Esophagus squamous epithelium (tissue), 5 donors: ENCODE results near the gene C5orf15. TPM values are rescaled to one million over a fixed set of nuclear protein-coding genes. Genes with fewer than 3 reads are reported as not detected.

Source experiments
- DNase-seq: peaks from one replicate; lab custom pipeline; 2025; lab: John Stamatoyannopoulos, UW
- H3K27ac ChIP-seq, 4 donors: fragments of 200-600 bp; sonication (generic); one replicate each; pipeline ENCODE4 v1.5.1; 2016 to 2019; ENCODE audit warnings: mild to moderate bottlenecking in 1 of 4
- H3K27me3 ChIP-seq, 4 donors: fragments of 200-600 bp; sonication (generic); 1 replicate in 3 of 4; 2 replicates in 1 of 4; pipeline versions ENCODE4 v1.5.1 to v1.6.0; 2017 to 2021; ENCODE audit warnings: antibody characterized with exemption in 1 of 4
- H3K36me3 ChIP-seq, 3 donors: fragments of 200-600 bp; sonication (generic); one replicate each; pipeline ENCODE4 v1.5.1; 2016 to 2019
- H3K4me1 ChIP-seq, 3 donors: fragments of 200-600 bp; sonication (generic); one replicate each; pipeline ENCODE4 v1.5.1; 2017 to 2019
- H3K4me3 ChIP-seq, 4 donors: fragments of 200-600 bp; sonication (generic); 1 replicate in 3 of 4; 2 replicates in 1 of 4; pipeline ENCODE4 v1.5.1; 2016 to 2019; ENCODE audit warnings: mild to moderate bottlenecking in 2 of 4, moderate library complexity in 1 of 4
- H3K9me3 ChIP-seq, 3 donors: fragments of 200-600 bp; sonication (generic); one replicate each; pipeline ENCODE4 v1.5.1; 2016 to 2019
- POLR2A ChIP-seq, 4 donors: fragments of 450-650 bp; IDR thresholded peaks; one replicate each; pipeline ENCODE4 v1.6.1; 2017; ENCODE audit warnings: antibody characterized with exemption in 4 of 4, mild to moderate bottlenecking in 4 of 4, moderate library complexity in 3 of 4
- WGBS, 2 donors: methylation state at CpG; one replicate each; pipeline ENCODE4 v1.1.5; 2018; 5-methylcytosine and 5-hydroxymethylcytosine counted together
- intact Hi-C: fragments of 100-400 bp; cut with DNase I; formaldehyde crosslinking; loops from one replicate; pipeline ENCODE4 v1.15.0; 2022
- total RNA-seq, 4 donors: library from RNA; depleted of rRNA; stranded (reverse); fragments of >200 nt; gene quantifications; one replicate each; pipeline ENCODE4 v1.1.0, GENCODE V29; 2016
- TF ChIP-seq, protein P1 (sequence below), 6 experiments: fragments of 450-650 bp in 4 of 6; fragments of 200-600 bp in 2 of 6; sonication (generic) in 2 of 6; IDR thresholded peaks; one replicate each; pipeline ENCODE4 v1.5.1; 2016 to 2019; ENCODE audit warnings: antibody characterized with exemption in 6 of 6, mild to moderate bottlenecking in 4 of 6, moderate library complexity in 4 of 6
- donor health status: DM: yes; HTN: yes; CAD: no.

C5orf15 gene
- total RNA-seq, 4 donors from 2014 or later: 16.5 to 38.0 (median 22.0) TPM

DNA sequence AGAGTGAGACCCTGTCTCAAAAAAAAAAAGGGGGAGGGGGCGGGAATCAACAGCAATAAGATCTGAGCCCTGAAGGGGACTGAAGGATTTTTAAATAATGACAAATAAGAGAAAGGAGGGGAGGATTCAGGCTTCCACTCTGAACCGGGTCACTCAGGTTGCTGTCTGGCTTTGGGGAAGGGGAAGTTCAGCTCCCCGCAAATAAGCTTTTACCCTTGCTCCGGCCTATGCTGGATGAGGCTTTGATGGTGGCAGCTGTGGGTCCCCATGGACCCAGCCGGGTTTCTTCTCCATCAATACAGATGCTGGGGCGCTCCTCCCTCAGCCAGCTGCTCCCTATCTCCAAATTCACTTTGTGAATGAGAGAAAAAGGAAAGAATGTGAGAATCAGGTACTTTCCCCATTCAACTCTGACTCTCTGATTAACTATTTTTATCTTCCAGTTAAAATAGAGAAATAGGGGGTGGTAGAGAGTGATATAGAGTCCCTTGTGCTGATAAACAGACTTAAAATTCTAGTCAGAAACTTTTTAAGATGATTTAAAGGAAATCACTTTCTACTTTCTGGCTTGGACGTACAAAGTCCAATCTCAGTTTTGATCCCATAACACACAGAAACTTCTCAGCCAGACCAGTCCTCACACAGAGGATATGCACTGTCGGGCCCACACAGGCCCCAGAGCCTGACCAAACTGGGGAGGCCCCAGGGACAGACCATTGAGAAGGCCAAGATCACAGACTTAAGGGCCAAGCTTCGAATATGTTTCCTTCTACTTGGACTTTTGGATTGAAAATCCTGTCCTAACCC lies 39.6 kb downstream of the C5orf15 start:
- H3K4me3 ChIP-seq: no peak overlapping the region
- 67 to 76% methylated on average over 8 to 9 of the region's 9 CpGs for WGBS, 2 donors
- intact Hi-C loops: no loop called here
- no peaks in the 10 kb centered on the region for H3K36me3 ChIP-seq
- H3K9me3 ChIP-seq: no peaks in the 10 kb centered on the region
- TF ChIP-seq, protein P1, sequence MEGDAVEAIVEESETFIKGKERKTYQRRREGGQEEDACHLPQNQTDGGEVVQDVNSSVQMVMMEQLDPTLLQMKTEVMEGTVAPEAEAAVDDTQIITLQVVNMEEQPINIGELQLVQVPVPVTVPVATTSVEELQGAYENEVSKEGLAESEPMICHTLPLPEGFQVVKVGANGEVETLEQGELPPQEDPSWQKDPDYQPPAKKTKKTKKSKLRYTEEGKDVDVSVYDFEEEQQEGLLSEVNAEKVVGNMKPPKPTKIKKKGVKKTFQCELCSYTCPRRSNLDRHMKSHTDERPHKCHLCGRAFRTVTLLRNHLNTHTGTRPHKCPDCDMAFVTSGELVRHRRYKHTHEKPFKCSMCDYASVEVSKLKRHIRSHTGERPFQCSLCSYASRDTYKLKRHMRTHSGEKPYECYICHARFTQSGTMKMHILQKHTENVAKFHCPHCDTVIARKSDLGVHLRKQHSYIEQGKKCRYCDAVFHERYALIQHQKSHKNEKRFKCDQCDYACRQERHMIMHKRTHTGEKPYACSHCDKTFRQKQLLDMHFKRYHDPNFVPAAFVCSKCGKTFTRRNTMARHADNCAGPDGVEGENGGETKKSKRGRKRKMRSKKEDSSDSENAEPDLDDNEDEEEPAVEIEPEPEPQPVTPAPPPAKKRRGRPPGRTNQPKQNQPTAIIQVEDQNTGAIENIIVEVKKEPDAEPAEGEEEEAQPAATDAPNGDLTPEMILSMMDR (IDR thresholded peaks at IDR 0.05): no peak
- TF ChIP-seq POLR2A (IDR thresholded peaks at IDR 0.05): no peak
- no peaks in the 10 kb centered on the region for H3K27me3 ChIP-seq
- peaks cover 0 to 3% (median 0%) of the 10 kb centered on the region in 3 donors for H3K4me1 ChIP-seq
- no peak for DNase-seq
- no peak overlapping the region for H3K27ac ChIP-seq

- H3K4me3 ChIP-seq: no peak overlapping the region
- DNase-seq: no peak
- H3K27me3 ChIP-seq: peaks cover 0 to 4% (median 0%) of the 10 kb centered on the region in 4 donors
- TF ChIP-seq, protein P1 (IDR thresholded peaks at IDR 0.05): no peak
- TF ChIP-seq POLR2A (IDR thresholded peaks at IDR 0.05): no peak
- H3K36me3 ChIP-seq: no peaks in the 10 kb centered on the region
- intact Hi-C loops: no loop called here
- H3K9me3 ChIP-seq: no peaks in the 10 kb centered on the region
- WGBS, 2 donors: 77 to 91% methylated on average over 12 of the region's 13 CpGs
- no peaks in the 10 kb centered on the region for H3K4me1 ChIP-seq
- no peak overlapping the region for H3K27ac ChIP-seq
These were observed 40.9 kb downstream of the C5orf15 start for GRCh38 chr5:133927300-133928180.

- WGBS, 2 donors: 65 to 80% methylated on average over 2 to 10 of the region's 17 CpGs
- TF ChIP-seq POLR2A (IDR thresholded peaks at IDR 0.05): no peak
- intact Hi-C loops: no loop called here
- Histone ChIP-seq H3K27ac (no peak overlapping the region), H3K9me3 (no peaks in the 10 kb centered on the region), H3K27me3 (peaks cover 0 to 6% (median 0%) of the 10 kb centered on the region in 4 donors), H3K4me3 (no peak overlapping the region), H3K4me1 (no peaks in the 10 kb centered on the region), H3K36me3 (no peaks in the 10 kb centered on the region)
- no peak for DNase-seq
These were observed 41.7 kb downstream of the C5orf15 start for GRCh38 chr5:133926489-133927299.

- Histone ChIP-seq H3K4me3 (no peak overlapping the region), H3K4me1 (no peaks in the 10 kb centered on the region), H3K27me3 (peaks cover 0 to 6% (median 0%) of the 10 kb centered on the region in 4 donors), H3K36me3 (no peaks in the 10 kb centered on the region), H3K9me3 (no peaks in the 10 kb centered on the region), H3K27ac (no peak overlapping the region)
- no peak for TF ChIP-seq POLR2A (IDR thresholded peaks at IDR 0.05)
- TF ChIP-seq, protein P1 (IDR thresholded peaks at IDR 0.05): no peak
- 92 to 100% methylated on average over 2 to 8 of the region's 12 CpGs for WGBS, 2 donors
- no peak for DNase-seq
- intact Hi-C loops: no loop called here
These were observed 42.4 kb downstream of the C5orf15 start for GRCh38 chr5:133925866-133926488.

DNA sequence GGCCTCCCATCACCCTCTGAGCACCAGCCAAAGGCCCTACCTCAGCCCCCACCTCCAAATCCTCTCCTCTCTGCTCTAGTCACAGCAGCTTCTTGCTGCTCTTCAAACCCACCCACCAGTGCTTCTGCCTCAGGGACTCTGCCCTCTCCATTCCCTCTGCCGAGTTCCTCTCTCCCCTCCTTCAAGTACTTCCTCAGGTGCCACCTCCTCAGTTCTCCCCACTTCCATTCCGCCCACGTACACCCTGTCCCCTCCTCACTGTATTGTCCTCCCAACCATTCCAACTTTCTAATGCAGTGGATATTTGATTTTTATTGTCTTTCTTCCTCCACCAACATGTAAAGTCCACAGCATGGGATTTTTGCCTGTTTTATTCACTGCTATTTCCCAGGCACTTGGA lies 43.2 kb downstream of the C5orf15 start:
- peaks cover 0 to 6% (median 0%) of the 10 kb centered on the region in 4 donors for H3K27me3 ChIP-seq
- WGBS, 2 donors: 80% methylated on average over 3 of the region's 3 CpGs
- no peak for TF ChIP-seq POLR2A (IDR thresholded peaks at IDR 0.05)
- TF ChIP-seq, protein P1 (IDR thresholded peaks at IDR 0.05): no peak
- intact Hi-C loops: no loop called here
- DNase-seq: no peak
- H3K36me3 ChIP-seq: no peaks in the 10 kb centered on the region
- H3K4me1 ChIP-seq: no peaks in the 10 kb centered on the region
- no peak overlapping the region for H3K4me3 ChIP-seq
- no peak overlapping the region for H3K27ac ChIP-seq
- no peaks in the 10 kb centered on the region for H3K9me3 ChIP-seq
